Measurements from ENCODE around the gene FBLN7. TPM values are rescaled to one million over a fixed set of nuclear protein-coding genes. Genes with fewer than 3 reads are reported as not detected.

The FBLN7 gene
- total and polyA plus RNA-seq, 3 donors from 2014 or later, result 0.79 to 3.3 (median 3.1) TPM

DNA sequence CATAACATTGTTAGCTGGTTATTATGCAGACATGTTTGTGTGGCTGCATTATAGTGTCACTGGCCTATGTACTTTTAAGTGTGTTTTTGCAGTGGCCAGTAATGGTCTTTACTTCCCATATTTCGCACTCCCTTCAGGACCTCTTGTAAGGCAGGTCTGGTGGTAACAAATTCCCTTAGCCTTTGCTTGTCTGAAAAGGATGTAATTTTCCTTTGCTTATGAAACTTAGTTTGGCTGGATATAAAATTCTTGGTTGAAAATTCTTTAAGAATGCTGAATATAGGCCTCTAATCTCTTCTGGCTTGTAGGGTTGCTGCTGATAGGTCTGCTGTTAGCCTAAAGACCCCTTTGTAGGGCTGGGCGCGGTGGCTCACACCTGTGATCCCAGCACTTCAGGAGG lies 82.0 kb downstream of the FBLN7 start:
- Histone ChIP-seq H3K4me1 (no peaks in the 10 kb centered on the region), H3K9me3 (no peaks in the 10 kb centered on the region), H3K27me3 (no peaks in the 10 kb centered on the region), H3K27ac (no peak overlapping the region), H3K36me3 (ENCODE audit: low read depth, missing control alignments) (no peaks in the 10 kb centered on the region), H3K4me3 (no peak overlapping the region)
- TF ChIP-seq POLR2A (IDR thresholded peaks at IDR 0.05), result no peak
- TF ChIP-seq, protein P1, sequence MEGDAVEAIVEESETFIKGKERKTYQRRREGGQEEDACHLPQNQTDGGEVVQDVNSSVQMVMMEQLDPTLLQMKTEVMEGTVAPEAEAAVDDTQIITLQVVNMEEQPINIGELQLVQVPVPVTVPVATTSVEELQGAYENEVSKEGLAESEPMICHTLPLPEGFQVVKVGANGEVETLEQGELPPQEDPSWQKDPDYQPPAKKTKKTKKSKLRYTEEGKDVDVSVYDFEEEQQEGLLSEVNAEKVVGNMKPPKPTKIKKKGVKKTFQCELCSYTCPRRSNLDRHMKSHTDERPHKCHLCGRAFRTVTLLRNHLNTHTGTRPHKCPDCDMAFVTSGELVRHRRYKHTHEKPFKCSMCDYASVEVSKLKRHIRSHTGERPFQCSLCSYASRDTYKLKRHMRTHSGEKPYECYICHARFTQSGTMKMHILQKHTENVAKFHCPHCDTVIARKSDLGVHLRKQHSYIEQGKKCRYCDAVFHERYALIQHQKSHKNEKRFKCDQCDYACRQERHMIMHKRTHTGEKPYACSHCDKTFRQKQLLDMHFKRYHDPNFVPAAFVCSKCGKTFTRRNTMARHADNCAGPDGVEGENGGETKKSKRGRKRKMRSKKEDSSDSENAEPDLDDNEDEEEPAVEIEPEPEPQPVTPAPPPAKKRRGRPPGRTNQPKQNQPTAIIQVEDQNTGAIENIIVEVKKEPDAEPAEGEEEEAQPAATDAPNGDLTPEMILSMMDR (IDR thresholded peaks at IDR 0.05), result no peak
- DNase-seq, result no peak
- intact Hi-C loops (cut with DNase I; ENCODE audit: low total_unique reads), result no loop called here
- WGBS, 2 donors, result 94 to 100% methylated on average over 3 of the region's 3 CpGs

DNA sequence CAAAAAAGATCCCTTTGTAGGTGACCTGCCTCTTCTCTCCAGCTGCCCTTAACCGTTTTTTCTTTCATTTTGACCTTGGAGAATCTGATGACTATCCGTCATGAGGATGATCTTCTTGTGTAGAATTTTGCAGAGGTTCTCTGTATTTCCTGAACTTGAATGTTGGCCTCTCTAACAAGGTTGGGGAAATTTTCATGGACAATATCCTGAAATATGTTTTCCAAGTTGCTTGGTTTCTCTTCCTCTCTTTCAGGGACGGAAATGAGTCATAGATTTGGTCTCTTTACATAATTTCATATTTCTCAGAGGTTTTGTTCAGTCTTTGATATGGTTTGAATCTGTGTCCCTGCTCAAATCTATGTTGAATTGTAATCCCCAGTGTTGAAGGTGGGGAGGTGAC lies 82.6 kb downstream of the FBLN7 start:
- no peak for DNase-seq
- H3K27me3 ChIP-seq, result no peaks in the 10 kb centered on the region
- no peaks in the 10 kb centered on the region for H3K9me3 ChIP-seq
- WGBS, 2 donors, result 98 to 100% methylated on average over 3 of the region's 3 CpGs
- H3K36me3 ChIP-seq (ENCODE audit: low read depth, missing control alignments), result no peaks in the 10 kb centered on the region
- TF ChIP-seq, protein P1 (IDR thresholded peaks at IDR 0.05), result no peak
- no peak for TF ChIP-seq POLR2A (IDR thresholded peaks at IDR 0.05)
- intact Hi-C loops (cut with DNase I; ENCODE audit: low total_unique reads), result no loop called here
- H3K27ac ChIP-seq, result no peak overlapping the region
- no peaks in the 10 kb centered on the region for H3K4me1 ChIP-seq
- H3K4me3 ChIP-seq, result no peak overlapping the region

DNA sequence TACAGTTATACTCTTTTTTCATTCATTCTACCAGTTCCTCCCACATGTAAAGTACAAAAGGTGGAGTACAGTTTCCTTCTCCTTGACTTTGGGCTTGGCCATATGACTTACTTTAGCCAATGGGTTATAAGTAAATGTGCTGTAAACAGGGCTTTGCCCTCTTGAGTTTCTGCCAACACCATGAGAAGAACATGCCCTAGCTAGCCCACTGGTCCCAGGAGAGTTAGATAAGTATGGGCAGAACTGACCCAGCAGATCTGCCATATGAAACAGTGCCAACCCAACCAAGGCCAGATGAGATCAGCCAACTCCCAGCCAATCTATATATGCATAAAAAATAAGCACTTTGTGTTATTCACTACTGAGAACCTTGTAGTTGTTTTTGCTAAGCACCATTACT lies 91.2 kb downstream of the FBLN7 start:
- H3K4me3 ChIP-seq, result no peak overlapping the region
- H3K9me3 ChIP-seq, result no peaks in the 10 kb centered on the region
- no peak for DNase-seq
- no peaks in the 10 kb centered on the region for H3K4me1 ChIP-seq
- TF ChIP-seq, protein P1 (IDR thresholded peaks at IDR 0.05), result no peak
- TF ChIP-seq POLR2A (IDR thresholded peaks at IDR 0.05), result no peak
- no peaks in the 10 kb centered on the region for H3K27me3 ChIP-seq
- H3K27ac ChIP-seq, result no peak overlapping the region
- H3K36me3 ChIP-seq (ENCODE audit: low read depth, missing control alignments), result no peaks in the 10 kb centered on the region
- intact Hi-C loops (cut with DNase I; ENCODE audit: low total_unique reads), result no loop called here

DNA sequence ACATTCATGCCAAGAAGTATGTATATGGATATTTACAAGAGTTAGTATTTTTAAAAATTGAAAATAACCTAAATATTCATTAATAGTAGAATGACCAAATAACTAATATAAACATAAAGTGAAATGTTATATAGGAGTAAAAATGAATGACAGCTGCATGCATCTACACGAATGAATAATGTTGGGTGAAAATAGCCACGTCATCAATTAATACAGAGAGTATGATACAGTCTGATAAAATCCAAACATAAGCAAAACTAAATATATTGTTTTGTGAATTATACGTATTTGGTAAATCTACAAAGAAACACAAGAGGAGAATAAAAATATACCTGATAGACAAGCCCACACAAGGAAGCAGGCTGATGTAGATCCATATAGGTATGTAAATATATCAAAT lies 92.2 kb downstream of the FBLN7 start:
- WGBS, 2 donors, result 95 to 97% methylated on average over 3 of the region's 3 CpGs
- H3K4me1 ChIP-seq, result no peaks in the 10 kb centered on the region
- no peaks in the 10 kb centered on the region for H3K36me3 ChIP-seq (ENCODE audit: low read depth, missing control alignments)
- no peaks in the 10 kb centered on the region for H3K27me3 ChIP-seq
- H3K4me3 ChIP-seq, result no peak overlapping the region
- DNase-seq, result no peak
- intact Hi-C loops (cut with DNase I; ENCODE audit: low total_unique reads), result no loop called here
- no peaks in the 10 kb centered on the region for H3K9me3 ChIP-seq
- H3K27ac ChIP-seq, result no peak overlapping the region
- TF ChIP-seq POLR2A (IDR thresholded peaks at IDR 0.05), result no peak
- TF ChIP-seq, protein P1 (IDR thresholded peaks at IDR 0.05), result no peak

Other genes starting within 250 kb of the FBLN7 start
- 10 to 100 TPM; 73.8 to 74.2 TPM for gene MERTK, start 239.8 kb upstream of the FBLN7 start, total RNA-seq
- 28.9 TPM for gene MERTK, start 239.8 kb upstream of the FBLN7 start, polyA plus RNA-seq (ENCODE audit: insufficient read depth, low read depth, low replicate concordance)
- 10 to 100 TPM; 13.2 to 22.6 TPM for gene TMEM87B, start 83.1 kb upstream of the FBLN7 start, total RNA-seq
- 12.9 TPM for gene TMEM87B, start 83.1 kb upstream of the FBLN7 start, polyA plus RNA-seq (ENCODE audit: insufficient read depth, low read depth, low replicate concordance)
- gene ZC3H8, start 116.7 kb downstream of the FBLN7 start, total RNA-seq, result 10 to 100 TPM; 21.7 to 26.5 TPM
- 10.6 TPM for gene ZC3H8, start 116.7 kb downstream of the FBLN7 start, polyA plus RNA-seq (ENCODE audit: insufficient read depth, low read depth, low replicate concordance)
- gene ZC3H6, start 137.2 kb downstream of the FBLN7 start, total RNA-seq, result 10 to 100 TPM; 10.9 to 23.4 TPM
- 5.0 TPM for gene ZC3H6, start 137.2 kb downstream of the FBLN7 start, polyA plus RNA-seq (ENCODE audit: insufficient read depth, low read depth, low replicate concordance)

All from testis (tissue), 3 donors.